Calu3 (cell line): Measurements from ENCODE around the gene FAM81A. TPM values are rescaled to one million over a fixed set of nuclear protein-coding genes. Genes with fewer than 3 reads are reported as not detected.
A peak's percentile ranks its signal among the peaks of the same experiment; 100 is the strongest.

Experiments
- BruUV-seq: library from RNA; stranded (reverse); fragments of 400-500 nt; replicated peaks from 2 replicates; lab custom pipeline; 2021; lab: Mats Ljungman, UMichigan
- CTCF ChIA-PET: fragments of 300-600 bp; sonication (Branson Sonifier 250); formaldehyde crosslinking; loops from one replicate; lab custom pipeline; 2022; ENCODE audit warnings: antibody characterized with exemption; lab: Charles Lee
- DNase-seq: peaks from one replicate; pipeline ENCODE4 v3.0.0; 2022
- H3K27ac Mint-ChIP-seq: one replicate; pipeline ENCODE4 v1.8.0; 2022; ENCODE audit warnings: mixed read lengths; ENCODE audit not compliant: unreplicated experiment
- H3K27me3 Mint-ChIP-seq: one replicate; pipeline ENCODE4 v1.8.0; 2022; ENCODE audit warnings: mixed read lengths; ENCODE audit not compliant: unreplicated experiment
- H3K36me3 Mint-ChIP-seq: one replicate; pipeline ENCODE4 v1.8.0; 2022; ENCODE audit warnings: mild to moderate bottlenecking, moderate library complexity, mixed read lengths; ENCODE audit not compliant: insufficient read depth, unreplicated experiment
- H3K4me1 Mint-ChIP-seq: one replicate; pipeline ENCODE4 v1.8.0; 2022; ENCODE audit warnings: mild to moderate bottlenecking, low read depth, mixed read lengths; ENCODE audit not compliant: unreplicated experiment
- H3K4me3 Mint-ChIP-seq: one replicate; pipeline ENCODE4 v1.8.0; 2022; ENCODE audit warnings: mild to moderate bottlenecking, low read depth, moderate library complexity, mixed read lengths; ENCODE audit not compliant: unreplicated experiment
- H3K9me3 Mint-ChIP-seq: one replicate; pipeline ENCODE4 v1.8.0; 2022; ENCODE audit warnings: low read depth, mixed read lengths; ENCODE audit not compliant: unreplicated experiment
- CTCF ChIP-seq: fragments of 200-600 bp; IDR thresholded peaks from one replicate; pipeline ENCODE4 v1.8.0; 2022; ENCODE audit warnings: antibody characterized with exemption; ENCODE audit not compliant: unreplicated experiment
- intact Hi-C: fragments of 100-400 bp; cut with micrococcal nuclease; formaldehyde crosslinking; loops from one replicate; pipeline ENCODE4 v1.10.0; 2022; ENCODE audit not compliant: unreplicated experiment
- total RNA-seq: library from RNA; stranded (reverse); gene quantifications from 2 replicates; pipeline ENCODE4 v1.2.3, GENCODE V29; 2022

Gene FAM81A
- total RNA-seq, 1 experiment from 2014 or later: 16.0 TPM

GRCh38 chr15:59448871-59449270 lies 10.9 kb downstream of the FAM81A start:
- no peak for TF ChIP-seq CTCF
- no peak for DNase-seq
- CTCF ChIA-PET: no interaction called here
- no peaks in the 10 kb centered on the region for H3K36me3 Mint-ChIP-seq
- BruUV-seq: no TSS peak
- no peak overlapping the region for H3K4me3 Mint-ChIP-seq
- no peak overlapping the region for H3K27ac Mint-ChIP-seq
- H3K4me1 Mint-ChIP-seq: no peaks in the 10 kb centered on the region
- H3K27me3 Mint-ChIP-seq: no peaks in the 10 kb centered on the region
- H3K9me3 Mint-ChIP-seq: no peaks in the 10 kb centered on the region
- intact Hi-C loops: no loop called here

GRCh38 chr15:59453474-59454215 lies 15.7 kb downstream of the FAM81A start:
- Mint-ChIP-seq H3K36me3 (peaks cover 8% of the 10 kb centered on the region), H3K27ac (no peak overlapping the region), H3K9me3 (no peaks in the 10 kb centered on the region), H3K27me3 (no peaks in the 10 kb centered on the region), H3K4me1 (peaks cover 17% of the 10 kb centered on the region), H3K4me3 (no peak overlapping the region)
- no TSS peak for BruUV-seq
- intact Hi-C loops: no loop called here
- TF ChIP-seq CTCF: no peak
- DNase-seq: no peak
- CTCF ChIA-PET: no interaction called here

- intact Hi-C loops: no loop called here
- Mint-ChIP-seq H3K36me3 (peaks cover 8% of the 10 kb centered on the region), H3K4me1 (peaks cover 17% of the 10 kb centered on the region), H3K9me3 (no peaks in the 10 kb centered on the region), H3K27me3 (no peaks in the 10 kb centered on the region), H3K4me3 (peak overlapping the region; percentile 47), H3K27ac (peak overlapping the region; percentile 91)
- no TSS peak for BruUV-seq
- DNase-seq: peak; percentile 84
- no peak for TF ChIP-seq CTCF
- CTCF ChIA-PET: interaction anchor here (0.6 to 0.9 kb wide), 3 partner anchors 26 to 156 kb away, joined by 3 to 6 read pairs (median 4); no protein-coding TSS in a partner anchor
These were observed 18.1 kb downstream of the FAM81A start for GRCh38 chr15:59456114-59456513.

GRCh38 chr15:59457103-59457502 lies 19.1 kb downstream of the FAM81A start:
- intact Hi-C loops: no loop called here
- peaks cover 17% of the 10 kb centered on the region for H3K4me1 Mint-ChIP-seq
- TF ChIP-seq CTCF: no peak
- H3K4me3 Mint-ChIP-seq: no peak overlapping the region
- DNase-seq: no peak
- CTCF ChIA-PET: no interaction called here
- no peaks in the 10 kb centered on the region for H3K27me3 Mint-ChIP-seq
- H3K36me3 Mint-ChIP-seq: peaks cover 8% of the 10 kb centered on the region
- no peaks in the 10 kb centered on the region for H3K9me3 Mint-ChIP-seq
- H3K27ac Mint-ChIP-seq: no peak overlapping the region
- no TSS peak for BruUV-seq
